ENCODE results near the gene STK40.

STK40 gene

DNA sequence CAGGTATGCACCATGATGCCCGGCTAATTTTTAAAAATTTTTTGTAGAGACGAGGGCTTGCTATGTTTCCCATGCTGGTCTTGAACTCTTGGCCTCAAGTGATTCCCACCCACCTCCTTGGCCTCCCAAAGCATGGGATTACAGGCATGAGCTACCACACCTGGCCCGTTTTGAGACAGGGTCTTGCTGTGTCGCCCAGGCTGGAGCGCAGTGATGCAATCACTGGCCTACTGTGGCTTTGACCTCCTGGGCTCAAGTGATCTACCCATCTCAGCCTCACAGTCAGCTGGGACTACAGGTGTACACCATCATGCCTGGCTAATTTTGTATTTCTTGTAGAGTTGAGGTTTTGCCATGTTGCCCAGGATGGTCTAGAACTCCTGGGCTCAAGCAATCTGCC is 87.1 kb downstream of the STK40 start:
- H3K27me3 ChIP-seq (ENCODE audit: control insufficient read depth, low read length), result no peaks in the 10 kb centered on the region
- no peak for TF ChIP-seq EZH2phosphoT487 (IDR thresholded peaks at IDR 0.05; ENCODE audit: borderline replicate concordance, low read length)
- TF ChIP-seq, protein P1, sequence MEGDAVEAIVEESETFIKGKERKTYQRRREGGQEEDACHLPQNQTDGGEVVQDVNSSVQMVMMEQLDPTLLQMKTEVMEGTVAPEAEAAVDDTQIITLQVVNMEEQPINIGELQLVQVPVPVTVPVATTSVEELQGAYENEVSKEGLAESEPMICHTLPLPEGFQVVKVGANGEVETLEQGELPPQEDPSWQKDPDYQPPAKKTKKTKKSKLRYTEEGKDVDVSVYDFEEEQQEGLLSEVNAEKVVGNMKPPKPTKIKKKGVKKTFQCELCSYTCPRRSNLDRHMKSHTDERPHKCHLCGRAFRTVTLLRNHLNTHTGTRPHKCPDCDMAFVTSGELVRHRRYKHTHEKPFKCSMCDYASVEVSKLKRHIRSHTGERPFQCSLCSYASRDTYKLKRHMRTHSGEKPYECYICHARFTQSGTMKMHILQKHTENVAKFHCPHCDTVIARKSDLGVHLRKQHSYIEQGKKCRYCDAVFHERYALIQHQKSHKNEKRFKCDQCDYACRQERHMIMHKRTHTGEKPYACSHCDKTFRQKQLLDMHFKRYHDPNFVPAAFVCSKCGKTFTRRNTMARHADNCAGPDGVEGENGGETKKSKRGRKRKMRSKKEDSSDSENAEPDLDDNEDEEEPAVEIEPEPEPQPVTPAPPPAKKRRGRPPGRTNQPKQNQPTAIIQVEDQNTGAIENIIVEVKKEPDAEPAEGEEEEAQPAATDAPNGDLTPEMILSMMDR (IDR thresholded peaks at IDR 0.05; ENCODE audit: low read depth, low read length, poor library complexity, severe bottlenecking), result no peak
- no peaks in the 10 kb centered on the region for H4K20me1 ChIP-seq (ENCODE audit: control insufficient read depth, insufficient read depth, low read depth, low read length)
- H3K4me1 ChIP-seq (ENCODE audit: control insufficient read depth, low read length), result peaks cover 5% of the 10 kb centered on the region; the same call in 1 of the 2 replicates
- 0 out of 2 replicates have a peak, but pooled peaks cover 2% of the 10 kb centered on the region for H3K79me2 ChIP-seq (ENCODE audit: control insufficient read depth, low read length)
- H3K36me3 ChIP-seq (ENCODE audit: control insufficient read depth, low read length), result peaks cover 86% of the 10 kb centered on the region
- H3K27ac ChIP-seq (ENCODE audit: low read depth, low read length), result no peak overlapping the region
- peaks cover 25% of the 10 kb centered on the region for H3F3A ChIP-seq (ENCODE audit: control insufficient read depth, insufficient read depth)
- H3K9me3 ChIP-seq (ENCODE audit: control insufficient read depth, insufficient read depth, low read length), result no peaks in the 10 kb centered on the region
- no peak overlapping the region for H3K4me2 ChIP-seq (ENCODE audit: low read length)
- H3K4me3 ChIP-seq (ENCODE audit: low read length), result no peak overlapping the region
- no peaks in the 10 kb centered on the region for H3K9me2 ChIP-seq (replicated peaks; ENCODE audit: control insufficient read depth, low read length)

DNA sequence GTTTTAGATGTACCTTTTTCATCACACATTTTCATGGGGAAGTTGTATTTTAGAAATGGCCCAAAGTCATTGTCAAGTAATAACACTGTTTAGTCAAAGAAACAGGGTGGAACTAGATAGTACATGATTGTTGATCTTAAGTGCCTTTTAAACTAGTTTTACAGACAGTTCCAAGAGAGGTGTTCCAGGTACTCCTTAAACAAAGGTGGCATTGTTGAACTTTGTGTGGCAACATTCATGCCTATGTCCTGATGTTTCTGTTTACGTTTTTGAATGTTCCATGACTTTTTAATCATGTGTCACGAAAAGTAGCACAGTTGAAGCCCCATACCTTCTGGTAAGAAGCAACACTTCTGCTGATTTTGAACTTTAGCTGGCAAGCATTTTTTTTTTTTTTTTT is 88.7 kb downstream of the STK40 start:
- Histone ChIP-seq H3F3A (ENCODE audit: control insufficient read depth, insufficient read depth) (peaks cover 19% of the 10 kb centered on the region), H3K36me3 (ENCODE audit: control insufficient read depth, low read length) (peaks cover 86% of the 10 kb centered on the region)

DNA sequence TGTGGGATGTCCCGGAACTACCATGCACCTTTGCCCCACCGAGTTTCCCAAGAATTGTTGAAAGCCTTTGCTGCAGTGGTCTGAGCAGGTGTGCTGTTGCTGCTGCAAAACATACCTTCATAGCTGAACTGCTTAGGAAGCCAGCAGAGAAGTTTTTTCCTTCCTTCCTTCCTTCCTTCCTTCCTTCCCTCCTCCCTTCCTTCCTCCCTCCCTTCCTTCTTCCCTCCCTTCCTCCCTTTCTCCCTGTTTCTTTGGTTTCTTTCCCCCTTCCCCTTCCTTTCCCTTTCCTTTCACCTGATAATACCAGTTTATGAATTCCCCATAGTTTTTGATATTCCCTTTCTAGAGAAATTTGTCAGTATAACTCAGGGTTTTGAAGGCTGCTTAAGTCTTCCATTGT is 90.3 kb downstream of the STK40 start:
- peaks cover 86% of the 10 kb centered on the region for H3K36me3 ChIP-seq (ENCODE audit: control insufficient read depth, low read length)
- no peaks in the 10 kb centered on the region for H3K27me3 ChIP-seq (ENCODE audit: control insufficient read depth, low read length)
- no peak overlapping the region for H3K4me2 ChIP-seq (ENCODE audit: low read length)
- H3K4me1 ChIP-seq (ENCODE audit: control insufficient read depth, low read length), result no peaks in the 10 kb centered on the region
- H3K9me2 ChIP-seq (replicated peaks; ENCODE audit: control insufficient read depth, low read length), result no peaks in the 10 kb centered on the region
- H3K4me3 ChIP-seq (ENCODE audit: low read length), result no peak overlapping the region
- no peaks in the 10 kb centered on the region for H3K9me3 ChIP-seq (ENCODE audit: control insufficient read depth, insufficient read depth, low read length)
- H3F3A ChIP-seq (ENCODE audit: control insufficient read depth, insufficient read depth), result peaks cover 14% of the 10 kb centered on the region
- H3K79me2 ChIP-seq (ENCODE audit: control insufficient read depth, low read length), result peaks cover 9% of the 10 kb centered on the region
- TF ChIP-seq, protein P1 (IDR thresholded peaks at IDR 0.05; ENCODE audit: low read depth, low read length, poor library complexity, severe bottlenecking), result no peak
- no peak for TF ChIP-seq EZH2phosphoT487 (IDR thresholded peaks at IDR 0.05; ENCODE audit: borderline replicate concordance, low read length)
- H3K27ac ChIP-seq (ENCODE audit: low read depth, low read length), result no peak overlapping the region
- no peaks in the 10 kb centered on the region for H4K20me1 ChIP-seq (ENCODE audit: control insufficient read depth, insufficient read depth, low read depth, low read length)

More for the DNA sequence above, 88.7 kb downstream of the STK40 start:
- no peaks in the 10 kb centered on the region for H4K20me1 ChIP-seq (ENCODE audit: control insufficient read depth, insufficient read depth, low read depth, low read length)
- H3K4me1 ChIP-seq (ENCODE audit: control insufficient read depth, low read length), result no peaks in the 10 kb centered on the region
- H3K4me2 ChIP-seq (ENCODE audit: low read length), result no peak overlapping the region
- 0 out of 2 replicates have a peak, but pooled peaks cover 2% of the 10 kb centered on the region for H3K79me2 ChIP-seq (ENCODE audit: control insufficient read depth, low read length)
- H3K27me3 ChIP-seq (ENCODE audit: control insufficient read depth, low read length), result no peaks in the 10 kb centered on the region
- no peak overlapping the region for H3K27ac ChIP-seq (ENCODE audit: low read depth, low read length)
- H3K4me3 ChIP-seq (ENCODE audit: low read length), result no peak overlapping the region
- no peaks in the 10 kb centered on the region for H3K9me3 ChIP-seq (ENCODE audit: control insufficient read depth, insufficient read depth, low read length)
- no peaks in the 10 kb centered on the region for H3K9me2 ChIP-seq (replicated peaks; ENCODE audit: control insufficient read depth, low read length)
- TF ChIP-seq EZH2phosphoT487 (IDR thresholded peaks at IDR 0.05; ENCODE audit: borderline replicate concordance, low read length), result no peak
- TF ChIP-seq, protein P1 (IDR thresholded peaks at IDR 0.05; ENCODE audit: low read depth, low read length, poor library complexity, severe bottlenecking), result no peak

All from DOHH2 (cell line).